Thyroid gland (tissue), 4 donors: ENCODE results near the gene HSPA2. TPM values are rescaled to one million over a fixed set of nuclear protein-coding genes. Genes with fewer than 3 reads are reported as not detected.
"Not testable (repeated sequence)": the region's sequence is repeated elsewhere in the genome, so short reads cannot be mapped to it uniquely, and the experiment has no call there.

ENCODE experiments used
- DNase-seq, 2 donors: peaks; one replicate each; pipeline ENCODE4 v3.0.0-alpha.2; 2019
- H3K27ac ChIP-seq, 3 donors: fragments of 200-600 bp; sonication (generic); 1 replicate in 2 of 3; 2 replicates in 1 of 3; pipeline ENCODE4 v1.5.1; 2016 to 2019; ENCODE audit warnings: mild to moderate bottlenecking in 1 of 3, moderate library complexity in 1 of 3
- H3K27me3 ChIP-seq: fragments of 200-600 bp; sonication (generic); one replicate; pipeline ENCODE4 v1.5.1; 2019
- H3K36me3 ChIP-seq, 2 donors: fragments of 200-600 bp; sonication (generic); one replicate each; pipeline ENCODE4 v1.5.1; 2016 to 2019
- H3K4me1 ChIP-seq, 2 donors: fragments of 200-600 bp; sonication (generic); one replicate each; pipeline ENCODE4 v1.5.1; 2017 to 2019
- H3K4me3 ChIP-seq, 3 donors: fragments of 200-600 bp; sonication (generic); replicated peaks in 1 of 3; 1 replicate in 2 of 3; 2 replicates in 1 of 3; pipeline ENCODE4 v1.5.1; 2016; ENCODE audit warnings: mild to moderate bottlenecking in 1 of 3
- H3K9me3 ChIP-seq: fragments of 200-600 bp; sonication (generic); one replicate; pipeline ENCODE4 v1.5.1; 2017
- POLR2A ChIP-seq, 2 donors: fragments of 450-650 bp; IDR thresholded peaks; one replicate each; pipeline ENCODE4 v1.6.1; 2017; ENCODE audit warnings: antibody characterized with exemption in 2 of 2, mild to moderate bottlenecking in 2 of 2, moderate library complexity in 1 of 2
- WGBS, 2 donors: methylation state at CpG; one replicate each; pipeline ENCODE4 v1.1.5; 2017; 5-methylcytosine and 5-hydroxymethylcytosine counted together
- intact Hi-C: fragments of 100-400 bp; cut with DNase I; formaldehyde crosslinking; loops from one replicate; pipeline ENCODE4 v1.15.1; 2023
- total RNA-seq, 4 donors: library from RNA; depleted of rRNA; stranded (reverse); fragments of >200 nt; gene quantifications; one replicate each; pipeline ENCODE4 v1.2.3, GENCODE V29; 2016
- TF ChIP-seq, protein P1 (sequence below), 6 experiments: fragments of 200-600 bp in 3 of 6; fragments of 450-650 bp in 3 of 6; sonication (generic) in 3 of 6; IDR thresholded peaks; one replicate each; pipeline ENCODE4 v1.5.1; 2016 to 2019; ENCODE audit warnings: antibody characterized with exemption in 6 of 6, mild to moderate bottlenecking in 2 of 6, inconsistent platforms in 1 of 6, moderate library complexity in 1 of 6

HSPA2 gene
- total RNA-seq, 4 donors from 2014 or later = 6.0 to 11.0 (median 8.4) TPM

DNA sequence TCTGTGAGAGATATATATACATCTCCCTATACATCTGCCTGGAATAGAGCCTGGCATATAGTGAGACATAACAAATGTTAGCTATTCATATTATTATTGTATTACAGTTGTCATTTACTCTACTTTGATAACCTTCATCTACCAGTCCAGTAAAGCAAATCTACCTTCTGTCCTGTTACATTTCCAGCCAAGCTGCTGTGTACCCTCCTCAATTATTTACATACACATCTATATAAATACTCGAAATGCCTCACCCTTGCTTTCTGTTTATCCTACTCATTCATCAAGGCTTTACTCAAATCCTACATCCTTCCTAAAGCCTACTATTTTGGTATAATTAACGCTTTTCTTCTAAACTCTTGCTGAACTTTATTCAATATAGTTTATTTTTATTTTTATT lies 27.3 kb upstream of the HSPA2 start:
- H3K4me3 ChIP-seq = no peak overlapping the region
- H3K4me1 ChIP-seq = peaks cover 58 to 66% of the 10 kb centered on the region in 2 donors
- no peak for TF ChIP-seq POLR2A (IDR thresholded peaks at IDR 0.05)
- TF ChIP-seq, protein P1, sequence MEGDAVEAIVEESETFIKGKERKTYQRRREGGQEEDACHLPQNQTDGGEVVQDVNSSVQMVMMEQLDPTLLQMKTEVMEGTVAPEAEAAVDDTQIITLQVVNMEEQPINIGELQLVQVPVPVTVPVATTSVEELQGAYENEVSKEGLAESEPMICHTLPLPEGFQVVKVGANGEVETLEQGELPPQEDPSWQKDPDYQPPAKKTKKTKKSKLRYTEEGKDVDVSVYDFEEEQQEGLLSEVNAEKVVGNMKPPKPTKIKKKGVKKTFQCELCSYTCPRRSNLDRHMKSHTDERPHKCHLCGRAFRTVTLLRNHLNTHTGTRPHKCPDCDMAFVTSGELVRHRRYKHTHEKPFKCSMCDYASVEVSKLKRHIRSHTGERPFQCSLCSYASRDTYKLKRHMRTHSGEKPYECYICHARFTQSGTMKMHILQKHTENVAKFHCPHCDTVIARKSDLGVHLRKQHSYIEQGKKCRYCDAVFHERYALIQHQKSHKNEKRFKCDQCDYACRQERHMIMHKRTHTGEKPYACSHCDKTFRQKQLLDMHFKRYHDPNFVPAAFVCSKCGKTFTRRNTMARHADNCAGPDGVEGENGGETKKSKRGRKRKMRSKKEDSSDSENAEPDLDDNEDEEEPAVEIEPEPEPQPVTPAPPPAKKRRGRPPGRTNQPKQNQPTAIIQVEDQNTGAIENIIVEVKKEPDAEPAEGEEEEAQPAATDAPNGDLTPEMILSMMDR (IDR thresholded peaks at IDR 0.05) = no peak
- no peaks in the 10 kb centered on the region for H3K36me3 ChIP-seq
- intact Hi-C loops = no loop called here
- no peaks in the 10 kb centered on the region for H3K9me3 ChIP-seq
- H3K27ac ChIP-seq = no peak overlapping the region
- WGBS, 2 donors = 90 to 91% methylated on average over 2 of the region's 2 CpGs
- DNase-seq = no peak
- no peaks in the 10 kb centered on the region for H3K27me3 ChIP-seq

- peak; percentile 42 to 45 for DNase-seq
- 20 to 28% methylated on average over 1 of the region's 1 CpG for WGBS, 2 donors
- TF ChIP-seq, protein P1 (IDR thresholded peaks at IDR 0.05) = no peak
- TF ChIP-seq POLR2A (IDR thresholded peaks at IDR 0.05) = peak in 1 of 2 donors; percentile 34
- H3K27ac ChIP-seq = peak overlapping the region; percentile 50 to 79 (median 74)
- H3K9me3 ChIP-seq = no peaks in the 10 kb centered on the region
- H3K4me1 ChIP-seq = peaks cover 57 to 58% of the 10 kb centered on the region in 2 donors
- H3K4me3 ChIP-seq = no peak overlapping the region
- H3K27me3 ChIP-seq = no peaks in the 10 kb centered on the region
- intact Hi-C loops = no loop called here
- H3K36me3 ChIP-seq = no peaks in the 10 kb centered on the region
Observed at GRCh38 chr14:64515053-64515452, 25.5 kb upstream of the HSPA2 start.

- no peak overlapping the region for H3K4me3 ChIP-seq
- peak overlapping the region in 2 of 3 donors; percentile 4 to 30 for H3K27ac ChIP-seq
- WGBS, 2 donors = 79 to 92% methylated on average over 1 of the region's 1 CpG
- intact Hi-C loops = no loop called here
- H3K27me3 ChIP-seq = no peaks in the 10 kb centered on the region
- TF ChIP-seq, protein P1 (IDR thresholded peaks at IDR 0.05) = no peak
- no peak for TF ChIP-seq POLR2A (IDR thresholded peaks at IDR 0.05)
- DNase-seq = no peak
- peaks cover 38 to 44% of the 10 kb centered on the region in 2 donors for H3K4me1 ChIP-seq
- peaks cover 0 to 3% of the 10 kb centered on the region in 2 donors for H3K36me3 ChIP-seq
- no peaks in the 10 kb centered on the region for H3K9me3 ChIP-seq
Observed at GRCh38 chr14:64516969-64517368, 23.6 kb upstream of the HSPA2 start.

DNA sequence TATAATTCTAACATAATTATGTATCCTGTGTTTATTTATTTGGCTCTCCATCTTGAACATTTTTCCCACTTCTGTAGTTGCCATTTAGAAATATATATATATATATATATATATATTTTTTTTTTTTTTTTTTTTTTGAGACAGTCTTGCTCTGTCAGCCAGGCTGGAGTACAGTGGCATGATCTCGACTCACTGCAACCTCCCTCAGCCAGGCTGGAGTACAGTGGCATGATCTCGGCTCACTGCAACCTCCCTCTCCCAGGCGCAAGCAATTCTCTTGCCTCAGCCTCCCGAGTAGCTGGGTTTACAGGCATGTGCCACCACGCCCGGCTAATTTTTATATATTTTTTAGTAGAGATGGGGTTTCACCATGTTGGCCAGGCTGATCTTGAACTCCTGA lies 22.9 kb upstream of the HSPA2 start:
- H3K27me3 ChIP-seq, H3K4me3 ChIP-seq, H3K9me3 ChIP-seq, intact Hi-C loops, H3K36me3 ChIP-seq, DNase-seq: not testable (repeated sequence)
- WGBS, 2 donors = 85 to 94% methylated on average over 6 of the region's 6 CpGs
- peaks cover 31 to 38% of the 10 kb centered on the region in 2 donors for H3K4me1 ChIP-seq
- H3K27ac ChIP-seq = peak overlapping the region in 1 of 3 donors; percentile 43

DNA sequence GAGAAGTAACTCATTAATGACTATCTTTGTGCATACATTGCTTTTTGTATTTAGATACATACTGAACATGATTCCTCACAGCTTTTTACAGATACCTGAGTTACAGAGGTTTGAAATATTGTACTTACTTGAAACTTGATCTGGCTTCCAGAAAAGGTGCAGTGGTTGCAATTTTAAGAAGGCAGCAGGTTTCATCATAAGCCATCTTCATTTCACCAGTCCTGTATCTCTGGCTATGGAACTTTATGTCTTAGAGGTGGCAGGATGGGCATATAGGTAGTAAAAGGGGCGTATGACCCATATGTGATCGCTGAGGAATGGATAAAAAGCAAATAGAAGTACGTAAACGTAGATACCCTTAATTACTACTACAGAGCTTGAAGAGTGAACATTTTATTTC lies 22.3 kb upstream of the HSPA2 start:
- Histone ChIP-seq H3K4me3 (no peak overlapping the region), H3K9me3 (no peaks in the 10 kb centered on the region), H3K27ac (peak overlapping the region in 1 of 3 donors; percentile 43), H3K4me1 (peaks cover 28 to 35% of the 10 kb centered on the region in 2 donors), H3K36me3 (peaks cover 3 to 12% of the 10 kb centered on the region in 2 donors), H3K27me3 (no peaks in the 10 kb centered on the region)
- WGBS, 2 donors = 79 to 93% methylated on average over 4 of the region's 4 CpGs
- intact Hi-C loops = no loop called here
- TF ChIP-seq, protein P1 (IDR thresholded peaks at IDR 0.05) = no peak
- no peak for TF ChIP-seq POLR2A (IDR thresholded peaks at IDR 0.05)
- DNase-seq = no peak

GRCh38 chr14:64520699-64521098 lies 19.8 kb upstream of the HSPA2 start:
- H3K9me3 ChIP-seq = no peaks in the 10 kb centered on the region
- TF ChIP-seq, protein P1 (IDR thresholded peaks at IDR 0.05) = no peak
- TF ChIP-seq POLR2A (IDR thresholded peaks at IDR 0.05) = no peak
- H3K4me3 ChIP-seq = no peak overlapping the region
- no peaks in the 10 kb centered on the region for H3K27me3 ChIP-seq
- WGBS, 2 donors = 95 to 96% methylated on average over 4 of the region's 4 CpGs
- DNase-seq = no peak
- no peak overlapping the region for H3K27ac ChIP-seq
- H3K4me1 ChIP-seq = peaks cover 13 to 15% of the 10 kb centered on the region in 2 donors
- intact Hi-C loops = no loop called here
- peaks cover 4 to 12% of the 10 kb centered on the region in 2 donors for H3K36me3 ChIP-seq
